Measurements from ENCODE around the gene YTHDC1. TPM values are rescaled to one million over a fixed set of nuclear protein-coding genes. Genes with fewer than 3 reads are reported as not detected.
"Not testable (repeated sequence)": the region's sequence is repeated elsewhere in the genome, so short reads cannot be mapped to it uniquely, and the experiment has no call there.

The YTHDC1 gene
- total RNA-seq = 116 TPM

DNA sequence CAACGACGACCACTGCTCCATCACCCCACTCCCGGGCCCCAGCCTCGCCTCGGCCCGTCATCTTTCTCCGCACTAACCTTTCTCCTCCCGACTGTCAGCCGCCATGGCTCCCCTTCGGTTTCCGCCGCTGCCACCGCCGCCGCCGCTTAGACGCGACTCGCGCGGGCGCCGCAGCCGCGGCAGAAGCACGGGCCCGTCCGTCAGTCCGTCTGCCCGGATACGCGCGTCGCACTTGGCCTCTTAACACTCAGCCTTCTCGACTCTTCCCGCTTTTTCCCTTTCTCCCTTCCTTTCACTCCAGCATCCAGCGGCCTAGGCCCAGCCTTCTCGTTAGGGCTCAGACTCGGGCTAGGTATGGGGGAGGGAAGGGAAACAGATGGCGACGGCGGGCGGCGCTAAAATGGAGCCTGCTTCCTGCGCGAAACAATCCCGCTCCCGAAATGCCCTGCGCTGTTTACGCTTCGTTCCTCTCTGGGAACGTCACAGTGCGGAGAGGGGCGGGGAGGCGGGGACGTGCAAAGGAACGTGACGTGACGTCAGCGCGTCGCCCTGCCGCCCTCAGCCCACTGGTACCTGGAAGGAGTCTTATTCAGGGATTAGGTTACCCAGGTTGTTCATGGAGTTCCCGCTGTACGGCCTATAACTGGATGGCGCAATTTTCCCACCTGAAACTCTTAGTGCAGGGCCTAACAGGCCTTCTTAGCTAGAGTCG, at the start of gene YTHDC1:
YTHDC1 (minus strand) TSS at position 442 of the 712 bp plus-strand sequence; CDS start at position 105, 337 bp downstream.
- DNase-seq (ENCODE audit: low spot score) = peak; percentile 97

DNA sequence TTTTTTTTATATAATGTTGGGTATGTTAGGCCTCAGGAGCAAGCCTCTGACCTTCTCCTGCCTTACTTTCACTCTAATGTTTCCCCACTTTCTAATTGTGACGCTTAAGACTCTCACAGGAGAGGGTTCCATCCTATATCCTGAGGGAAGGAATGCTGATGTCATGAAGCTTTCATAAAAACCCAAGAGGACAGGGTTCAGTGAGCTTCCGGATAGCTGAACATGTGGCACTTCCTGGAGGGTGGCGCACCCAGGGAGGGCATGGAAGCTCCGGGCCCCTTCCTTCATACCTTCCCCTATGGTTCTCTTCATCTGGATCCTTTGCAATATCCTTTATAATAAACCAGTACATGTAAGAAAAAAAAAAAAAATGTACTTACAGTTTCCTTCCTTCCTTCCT, 49.4 kb upstream of the YTHDC1 start:
- no peak for DNase-seq (ENCODE audit: low spot score)

DNA sequence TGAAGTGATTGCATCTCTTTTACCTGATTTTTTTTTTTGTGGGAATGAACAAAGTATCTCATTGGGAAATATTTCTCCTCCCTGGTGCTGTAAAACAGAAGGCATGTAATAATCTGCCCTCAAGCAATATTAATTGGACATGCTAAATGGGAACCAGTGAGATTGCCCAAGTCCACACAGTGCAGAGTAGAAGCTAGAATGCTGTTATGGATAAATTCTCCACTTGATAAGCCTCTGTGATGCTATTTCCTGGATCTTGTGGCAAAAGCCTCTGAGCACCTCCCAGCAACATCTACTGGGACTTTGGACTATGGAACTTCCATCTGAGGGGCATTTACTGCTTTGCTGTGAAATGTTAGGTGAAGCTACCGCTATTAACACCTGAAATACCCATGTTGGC, 46.9 kb upstream of the YTHDC1 start:
- no peak for DNase-seq (ENCODE audit: low spot score)

DNA sequence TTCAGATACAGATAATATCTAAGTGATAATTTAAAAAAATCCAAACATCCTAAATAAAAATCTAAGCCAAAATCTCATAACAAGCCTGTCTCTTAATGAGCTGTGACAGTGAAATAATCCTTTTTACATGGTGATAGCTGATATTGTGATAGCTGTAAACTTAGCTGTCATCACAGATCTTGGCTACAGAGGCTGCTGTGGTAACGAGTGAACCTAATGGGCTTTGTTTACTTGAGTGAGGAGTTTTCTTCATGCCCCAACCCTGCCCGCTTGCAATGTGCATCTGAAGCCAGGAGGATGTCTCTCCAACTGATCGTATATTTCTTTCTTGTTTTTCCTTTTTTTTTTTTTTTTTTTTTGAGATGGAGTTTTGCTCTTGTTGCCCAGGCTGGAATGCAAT, 41.5 kb upstream of the YTHDC1 start:
- no peak for DNase-seq (ENCODE audit: low spot score)

DNA sequence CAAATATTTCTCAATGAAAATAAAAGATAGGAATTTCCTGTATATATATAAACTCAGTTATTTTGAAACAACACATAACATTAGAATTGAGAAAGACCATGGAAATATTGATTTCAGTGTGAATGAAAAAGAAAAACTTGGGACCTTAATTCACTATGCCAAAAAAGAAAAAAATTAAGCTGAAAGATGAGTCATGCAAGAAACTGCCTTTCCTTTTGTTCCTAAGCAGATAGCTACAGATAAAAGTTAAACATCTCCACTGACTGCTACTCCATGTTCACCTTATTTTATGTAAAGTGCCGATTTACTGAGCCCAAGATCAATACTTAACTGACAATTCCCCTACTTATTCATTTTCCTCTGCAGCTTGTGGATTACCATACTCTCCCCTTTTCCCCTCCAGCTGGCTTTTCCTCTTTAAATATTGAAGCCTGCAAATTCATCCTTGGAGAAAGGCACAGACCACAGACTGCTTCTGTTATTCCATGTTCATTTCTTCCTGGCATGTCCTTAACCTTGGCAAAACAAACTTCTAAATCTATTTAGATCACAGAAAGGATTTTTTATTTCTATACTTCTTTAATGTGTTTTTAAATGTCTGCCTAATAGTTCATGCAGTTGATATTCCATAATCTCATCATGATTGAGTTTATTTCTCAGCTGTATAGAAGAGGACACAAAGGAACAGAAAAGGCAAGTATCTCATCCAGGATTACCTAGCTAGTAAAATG, 40.5 kb upstream of the YTHDC1 start:
- no peak for DNase-seq (ENCODE audit: low spot score)

DNA sequence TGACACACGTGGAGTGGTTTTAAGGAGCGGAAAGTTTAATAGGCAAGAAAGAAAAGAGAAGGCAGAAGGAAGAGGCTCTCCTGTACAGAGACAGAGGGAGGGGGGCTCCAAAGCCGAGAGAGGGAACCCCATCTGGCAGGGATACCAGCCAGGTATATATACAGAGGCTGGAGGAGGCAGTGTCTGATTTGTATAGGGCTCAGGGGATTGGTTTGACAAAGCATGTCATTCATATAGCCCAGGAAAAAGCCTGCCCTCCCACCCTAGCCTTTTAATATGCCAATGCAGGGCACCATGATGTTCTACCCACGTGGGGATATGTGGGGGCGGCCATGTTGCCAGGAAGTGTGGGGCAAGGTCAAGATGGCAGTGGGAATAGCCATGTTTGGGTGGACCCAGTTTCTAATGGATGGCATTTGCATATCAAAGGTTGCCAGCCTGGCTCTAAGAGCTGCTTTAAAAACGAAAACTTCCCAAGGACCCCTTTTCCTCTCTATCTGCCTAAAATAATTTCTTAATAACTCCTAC, 39.6 kb upstream of the YTHDC1 start:
- DNase-seq (ENCODE audit: low spot score) = not testable (repeated sequence)

DNA sequence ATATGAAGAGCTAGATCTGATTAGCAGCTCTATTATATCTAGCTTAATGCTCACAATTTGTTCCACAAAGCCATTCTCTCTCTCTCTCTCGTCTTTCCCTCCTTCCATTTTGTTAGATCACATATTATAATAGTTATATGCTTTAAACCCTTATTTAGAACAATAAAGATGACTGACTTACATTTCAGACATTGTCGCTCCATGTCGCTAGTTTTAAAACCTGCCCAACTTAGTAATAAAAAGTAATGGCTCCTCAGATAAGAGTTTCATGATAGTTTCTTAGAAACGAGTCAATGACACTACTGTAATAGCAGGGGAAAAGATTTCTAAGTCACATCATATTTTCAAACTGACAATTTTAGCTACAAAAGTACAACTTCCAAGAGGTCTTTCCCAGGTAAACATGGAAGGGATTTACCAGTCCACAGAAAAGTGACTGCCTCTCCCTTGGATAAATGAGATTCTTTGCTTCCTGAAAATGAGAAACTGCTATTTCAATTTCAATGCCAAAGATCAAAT, 38.5 kb upstream of the YTHDC1 start:
- no peak for DNase-seq (ENCODE audit: low spot score)

DNA sequence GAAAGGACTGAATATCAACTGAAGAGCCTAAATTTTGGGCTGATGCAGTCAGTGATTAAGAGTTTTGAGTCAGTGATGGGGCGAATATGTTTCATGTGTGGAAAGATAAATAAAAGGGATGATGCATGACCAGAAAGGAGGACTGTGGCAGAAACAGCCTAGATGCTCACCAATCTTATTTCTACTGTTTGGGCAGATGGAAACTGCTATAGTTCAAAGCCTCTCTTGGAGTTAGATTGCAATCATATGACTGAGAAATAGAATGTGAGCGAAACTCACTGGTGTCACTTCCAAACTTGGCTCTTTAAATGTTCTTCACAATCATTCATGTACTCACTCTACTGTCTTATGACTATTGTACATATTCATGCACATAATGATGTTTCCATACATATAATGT, 35.4 kb upstream of the YTHDC1 start:
- DNase-seq (ENCODE audit: low spot score) = no peak

DNA sequence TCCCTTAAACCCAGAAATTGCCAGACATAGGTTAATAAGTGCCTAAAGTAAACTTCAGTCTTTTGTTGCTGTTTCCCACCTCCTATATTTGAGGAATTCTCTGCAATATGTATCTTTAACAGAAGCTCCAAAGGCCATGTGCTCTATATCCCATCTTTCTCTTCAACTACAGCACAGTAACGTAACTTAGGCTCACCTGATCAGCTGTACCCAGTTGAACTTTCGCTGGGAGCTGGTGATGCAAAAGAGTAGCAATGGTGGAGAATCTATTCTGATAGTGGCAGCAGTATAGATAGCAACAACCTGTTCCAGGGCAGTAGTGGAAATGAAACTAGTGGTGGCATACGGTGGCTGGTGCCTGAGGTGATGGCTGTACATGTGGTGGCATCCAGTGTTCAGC, 33.2 kb upstream of the YTHDC1 start:
- no peak for DNase-seq (ENCODE audit: low spot score)

DNA sequence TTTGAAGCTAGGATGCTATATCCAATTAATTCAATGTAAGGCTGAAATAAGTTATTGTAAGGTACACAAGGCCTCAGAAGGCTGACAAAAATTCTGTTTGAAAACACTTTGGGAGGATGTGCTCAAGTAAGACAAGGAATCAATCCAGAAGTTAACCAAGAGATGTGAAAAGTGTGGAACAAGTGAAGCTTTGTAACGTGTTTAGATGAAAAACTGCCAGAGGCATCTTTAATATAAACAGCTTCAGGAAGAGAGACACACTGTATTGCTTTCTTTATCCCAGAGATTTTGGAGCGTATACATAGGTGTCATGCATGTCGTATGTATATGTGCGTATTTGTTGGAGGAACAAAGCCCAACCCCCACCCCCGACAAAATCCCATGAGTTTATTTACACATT, 28.3 kb upstream of the YTHDC1 start:
- no peak for DNase-seq (ENCODE audit: low spot score)

DNA sequence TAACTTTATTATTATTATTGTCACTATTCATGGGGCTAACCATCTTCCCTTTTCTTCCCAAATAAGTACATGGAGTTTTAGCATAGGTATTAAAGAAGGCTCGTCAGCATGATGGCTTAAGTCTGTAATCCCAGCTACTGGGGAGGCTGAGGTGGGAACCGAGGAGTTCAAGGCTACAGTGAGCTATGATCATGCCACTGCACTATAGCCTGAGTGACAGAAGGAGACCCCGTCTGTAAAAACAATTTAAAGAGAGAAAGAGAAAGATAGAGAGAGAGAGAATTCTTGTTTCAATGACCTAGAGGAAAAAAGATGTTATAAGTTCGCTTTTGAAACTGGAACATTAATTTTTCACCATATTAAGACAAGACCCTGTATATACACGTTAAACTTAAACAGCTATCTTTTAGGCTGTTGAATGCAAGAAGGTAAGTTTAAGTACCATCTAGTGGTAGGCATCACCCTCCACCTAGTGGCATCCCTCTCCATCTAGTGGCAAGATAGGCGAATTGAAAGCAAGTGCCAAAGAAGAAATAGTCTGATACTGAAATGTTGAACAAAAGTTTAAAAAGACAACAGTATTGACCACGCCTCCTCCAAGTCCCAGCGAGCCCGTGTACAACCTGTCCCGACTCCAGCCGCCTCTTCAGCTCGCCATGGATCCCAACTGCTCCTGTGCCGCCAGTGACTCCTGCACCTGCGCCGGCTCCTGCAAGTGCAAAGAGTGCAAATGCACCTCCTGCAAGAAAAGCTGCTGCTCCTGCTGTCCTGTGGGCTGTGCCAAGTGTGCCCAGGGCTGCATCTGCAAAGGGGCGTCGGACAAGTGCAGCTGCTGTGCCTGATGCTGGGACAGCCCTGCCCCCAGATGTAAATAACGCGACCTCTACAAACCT, 26.0 kb upstream of the YTHDC1 start:
- peak; percentile 47 for DNase-seq (ENCODE audit: low spot score)

DNA sequence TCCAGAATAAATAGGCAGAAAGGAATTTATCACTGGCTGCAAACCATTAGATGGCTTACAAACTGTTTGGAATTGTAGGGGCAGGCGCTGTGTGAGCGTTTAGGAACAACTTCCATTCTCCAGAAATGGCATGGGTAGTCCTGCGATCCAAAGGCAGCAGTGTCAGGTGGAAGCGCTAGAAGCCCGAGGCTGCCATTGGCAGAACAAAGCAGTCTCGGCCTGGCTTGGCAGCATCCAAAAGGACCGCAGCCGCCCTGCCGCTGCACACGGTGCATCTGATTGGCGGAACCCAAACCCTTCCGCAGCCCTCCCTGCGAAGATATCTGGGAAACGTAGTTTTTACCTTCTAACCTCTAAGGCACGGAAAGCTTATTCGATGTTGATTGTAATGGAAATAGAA, 23.6 kb upstream of the YTHDC1 start:
- DNase-seq (ENCODE audit: low spot score) = peak; percentile 69

DNA sequence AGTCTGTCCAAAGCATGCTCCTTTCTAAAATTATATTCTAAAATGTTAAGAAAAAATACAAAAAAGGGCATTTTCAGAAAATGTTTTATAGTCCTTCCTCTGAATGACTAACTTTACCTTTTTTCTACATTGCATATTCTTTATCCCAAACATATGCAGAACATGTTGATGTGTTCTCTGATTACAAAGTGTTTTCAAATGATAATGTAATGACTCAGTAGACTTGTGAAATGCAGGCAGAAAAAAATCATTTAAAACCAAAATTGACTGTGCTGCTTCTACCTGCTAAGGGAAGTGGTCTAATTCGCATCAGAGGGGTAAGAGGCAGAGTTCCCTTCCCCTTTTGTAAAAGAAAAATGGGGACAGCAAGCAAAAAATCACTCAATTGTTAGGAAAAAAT, 22.7 kb upstream of the YTHDC1 start:
- DNase-seq (ENCODE audit: low spot score) = no peak

DNA sequence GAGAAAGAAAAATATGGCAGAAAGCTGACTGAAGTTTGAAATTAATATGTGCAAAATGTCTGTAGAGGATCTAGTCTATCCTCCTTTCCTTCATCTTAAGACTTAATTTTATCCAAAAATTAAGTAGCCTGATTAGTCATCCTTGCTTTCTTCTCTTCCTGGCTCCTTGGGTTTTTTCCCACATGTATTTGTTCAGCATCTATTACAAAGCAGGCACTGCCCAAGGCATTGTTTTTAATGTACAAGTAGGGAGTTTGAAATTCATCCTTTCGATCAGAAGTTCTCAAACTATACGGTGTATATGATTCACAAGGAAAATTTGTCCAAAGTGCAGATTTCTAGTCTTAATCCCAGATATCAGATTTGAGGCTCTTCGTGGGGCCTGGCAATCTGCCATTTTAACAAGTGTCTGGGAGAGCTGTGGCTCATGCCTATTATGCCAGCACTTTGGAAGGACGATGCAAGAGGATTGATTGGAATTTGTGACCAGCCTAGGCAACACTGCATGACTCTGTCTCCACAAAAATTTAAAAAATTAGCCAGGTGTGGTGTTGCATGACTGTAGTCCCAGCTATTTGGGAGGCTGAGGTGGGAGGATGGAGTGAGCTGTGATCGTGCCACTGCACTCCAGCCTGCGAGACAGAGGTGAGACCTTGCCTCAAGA, 19.4 kb upstream of the YTHDC1 start:
- no peak for DNase-seq (ENCODE audit: low spot score)

DNA sequence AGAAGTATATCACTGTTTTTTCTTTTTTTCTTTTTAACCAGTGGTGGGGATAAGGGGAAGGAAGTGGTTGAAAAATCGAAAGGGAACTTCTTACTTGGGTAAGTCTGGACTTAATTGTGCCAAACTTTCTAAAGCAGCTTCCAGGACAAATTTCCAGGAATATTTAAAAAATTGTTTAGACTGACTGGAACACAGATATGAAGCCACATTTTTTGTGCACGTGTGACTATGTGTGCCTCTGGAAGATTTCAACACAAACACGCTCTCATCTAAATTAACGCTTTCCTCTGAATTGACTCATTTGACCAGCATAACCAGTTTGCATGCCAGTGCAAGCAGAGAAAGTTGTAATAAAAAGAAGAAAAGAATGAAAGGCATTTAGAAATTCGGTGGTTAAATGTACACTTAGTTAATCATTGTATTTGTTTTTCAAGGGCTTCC, 18.8 kb upstream of the YTHDC1 start:
- DNase-seq (ENCODE audit: low spot score) = no peak

DNA sequence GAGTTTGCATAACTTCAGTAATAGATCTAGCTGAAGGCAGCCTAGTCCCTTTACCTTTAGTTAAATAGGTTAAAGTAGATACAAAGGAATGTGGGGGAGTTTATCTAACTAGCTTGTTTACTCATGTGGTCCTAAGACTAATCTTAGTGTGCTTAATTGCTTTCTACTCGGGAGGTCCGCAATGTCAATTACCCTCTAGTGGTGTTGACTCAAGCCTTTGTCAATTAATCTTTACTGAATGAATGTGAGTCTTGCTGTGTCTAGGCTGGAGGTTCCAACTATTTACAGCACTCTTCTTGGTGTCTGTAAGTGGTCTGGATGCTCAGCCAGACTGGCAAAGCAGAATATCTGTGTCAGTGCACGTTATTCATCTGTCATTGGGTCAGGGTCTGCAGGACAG, 17.9 kb upstream of the YTHDC1 start:
- DNase-seq (ENCODE audit: low spot score) = no peak

DNA sequence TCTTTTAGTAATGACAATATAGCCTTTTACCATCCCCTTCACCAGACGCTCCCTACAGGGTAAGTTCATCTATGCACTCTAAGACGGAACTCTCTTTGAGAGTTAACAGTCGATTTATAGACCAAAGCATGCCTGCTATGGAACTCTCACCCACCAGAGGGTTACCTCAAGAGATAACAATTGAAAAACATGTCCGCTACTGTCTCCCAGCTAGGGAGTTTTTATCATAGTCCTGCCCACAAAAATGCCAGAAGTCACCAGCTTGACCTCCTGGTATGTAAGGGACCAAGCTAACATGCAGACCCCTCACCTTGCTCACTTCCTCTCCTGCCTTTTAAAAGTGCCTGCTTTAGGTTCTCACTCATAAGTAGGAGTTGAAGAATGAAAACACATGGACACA, 16.7 kb upstream of the YTHDC1 start:
- DNase-seq (ENCODE audit: low spot score) = no peak

DNA sequence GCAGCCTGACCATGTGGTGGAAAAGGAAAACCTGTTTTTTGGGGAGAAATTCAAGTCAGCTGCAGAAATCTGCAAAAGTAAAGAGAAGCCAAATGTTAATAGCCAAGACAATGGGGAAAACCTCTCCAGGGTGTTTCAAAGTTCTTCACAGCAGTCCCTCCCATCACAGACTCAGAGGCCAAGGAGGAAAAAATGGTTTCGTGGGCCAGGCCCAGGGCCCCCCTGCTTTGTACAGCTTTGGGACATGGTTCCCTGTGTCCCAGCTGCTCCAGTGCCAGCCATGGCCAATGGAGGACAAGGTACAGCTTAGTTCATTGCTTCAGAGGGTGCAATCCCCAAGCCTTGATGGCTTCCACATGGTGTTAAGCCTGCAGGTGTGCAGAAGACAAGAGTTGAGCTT, 15.2 kb upstream of the YTHDC1 start:
- no peak for DNase-seq (ENCODE audit: low spot score)

DNA sequence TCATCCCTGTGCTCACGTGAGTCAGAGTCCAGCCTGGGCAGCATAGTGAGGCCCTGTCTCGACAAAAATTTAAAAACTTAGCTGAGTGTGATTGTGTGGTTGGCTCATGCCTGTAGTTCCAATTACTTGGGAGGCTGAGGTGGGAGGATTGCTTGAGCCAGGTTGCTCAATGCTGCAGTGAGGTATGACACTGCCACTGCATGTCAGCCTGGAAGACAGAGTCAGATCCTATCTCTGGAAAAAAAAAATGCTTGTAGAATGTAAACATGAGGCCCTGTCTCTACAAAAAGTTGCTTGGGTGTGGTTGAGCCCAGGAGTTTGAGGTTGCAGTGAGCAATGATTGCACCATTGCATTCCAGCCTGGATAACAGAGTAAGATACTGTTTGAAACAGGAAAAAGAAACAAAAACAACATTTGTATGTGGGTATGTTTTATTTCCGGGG, 11.3 kb upstream of the YTHDC1 start:
- no peak for DNase-seq (ENCODE audit: low spot score)

DNA sequence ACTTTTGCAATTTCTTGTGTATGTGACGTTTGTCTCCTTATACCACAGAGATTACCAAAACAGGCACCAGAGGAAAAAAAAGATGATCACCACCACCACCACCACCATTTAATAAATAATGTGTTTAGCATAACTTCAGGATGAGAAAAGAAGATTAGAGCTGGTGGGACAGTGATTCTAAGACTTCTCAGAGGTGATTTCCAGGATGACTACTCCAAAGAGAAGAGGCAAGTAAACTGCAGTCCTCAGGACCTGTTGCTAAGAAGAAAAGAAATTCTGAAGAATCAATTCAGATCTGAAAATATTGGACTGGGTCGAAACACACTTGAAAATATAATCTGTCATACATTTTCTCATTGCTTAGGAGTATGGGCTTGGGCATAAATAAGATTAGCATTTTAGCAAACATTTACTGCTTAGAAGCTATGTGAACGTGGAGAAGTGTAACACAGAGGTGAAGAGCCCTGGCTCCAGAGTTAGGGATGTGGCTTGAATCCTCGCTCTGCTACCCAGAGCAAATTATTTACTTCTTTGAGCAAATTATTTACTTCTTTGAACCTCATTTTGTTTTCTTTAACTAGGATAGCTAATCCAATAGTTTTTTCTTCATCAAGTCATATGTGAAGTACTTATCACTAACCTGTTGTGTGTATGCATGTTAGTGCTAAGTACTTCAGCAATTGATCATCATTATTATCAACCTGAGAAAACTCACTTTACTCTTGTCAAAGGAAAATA, 10.5 kb upstream of the YTHDC1 start:
- no peak for DNase-seq (ENCODE audit: low spot score)

DNA sequence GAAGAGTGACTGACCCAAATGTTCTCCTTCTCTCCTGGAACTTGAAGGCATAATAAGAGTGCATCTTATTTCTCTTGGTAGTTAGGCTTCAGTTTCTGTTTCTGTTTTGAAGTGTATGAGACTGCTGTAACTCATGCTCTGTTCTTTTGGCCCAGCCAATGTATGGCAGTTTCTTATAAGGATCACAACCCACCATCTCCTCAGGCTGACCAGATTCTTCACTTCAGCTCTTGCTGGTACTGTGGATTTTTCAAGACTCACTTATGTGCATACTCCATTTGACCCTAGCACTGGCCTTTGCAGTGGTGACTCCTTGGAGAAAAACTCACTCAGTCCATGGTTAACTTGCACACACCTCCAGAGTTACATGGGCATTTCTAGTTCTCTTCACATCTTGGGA, 9.6 kb upstream of the YTHDC1 start:
- DNase-seq (ENCODE audit: low spot score) = no peak
